WTC11 (cell line): ENCODE measurements around the gene MECP2. TPM values are rescaled to one million over a fixed set of nuclear protein-coding genes. Genes with fewer than 3 reads are reported as not detected.

Experiments
- ATAC-seq: fragments of 200-7000 bp; cut with Tn5 transposase; 2 replicates; pipeline ENCODE4 v1.10.0; 2021; ENCODE audit warnings: mild to moderate bottlenecking, moderate library complexity
- CTCF ChIA-PET: fragments of 300-600 bp; sonication (Branson Sonifier 250); formaldehyde crosslinking; loops from one replicate; lab custom pipeline; 2021; ENCODE audit warnings: antibody characterized with exemption; lab: Charles Lee
- POLR2A ChIA-PET: fragments of 350-600 bp; sonication (Branson Sonifier 250); formaldehyde crosslinking; loops from one replicate; lab custom pipeline; 2021; ENCODE audit warnings: antibody characterized with exemption; lab: Charles Lee
- DNase-seq: peaks from one replicate; pipeline ENCODE4 v3.0.0; 2021; ENCODE audit warnings: low spot score
- H3K27ac Mint-ChIP-seq: 2 replicates; pipeline ENCODE4 v1.8.0; 2021; ENCODE audit warnings: mixed read lengths
- H3K27me3 Mint-ChIP-seq: 2 replicates; pipeline ENCODE4 v1.8.0; 2021; ENCODE audit warnings: low read depth, mild to moderate bottlenecking, moderate library complexity, mixed read lengths
- H3K36me3 Mint-ChIP-seq: 2 replicates; pipeline ENCODE4 v1.8.0; 2021; ENCODE audit warnings: mixed read lengths
- H3K4me1 Mint-ChIP-seq: 2 replicates; pipeline ENCODE4 v1.8.0; 2022; ENCODE audit warnings: mixed read lengths
- H3K4me3 Mint-ChIP-seq: 2 replicates; pipeline ENCODE4 v1.8.0; 2021; ENCODE audit warnings: mild to moderate bottlenecking, moderate library complexity, mixed read lengths
- H3K9me3 Mint-ChIP-seq: 2 replicates; pipeline ENCODE4 v1.8.0; 2021; ENCODE audit warnings: mixed read lengths
- AR ChIP-seq: fragments of 250-450 bp; sonication (Bioruptor Pico); IDR thresholded peaks from 2 replicates; pipeline ENCODE4 v1.9.0; 2021; ENCODE audit warnings: mild to moderate bottlenecking
- CTCF ChIP-seq: fragments of 200-600 bp; IDR thresholded peaks from 2 replicates; pipeline ENCODE4 v1.8.0; 2022; ENCODE audit warnings: antibody characterized with exemption
- E2F1 ChIP-seq: sonication (generic); formaldehyde crosslinking; IDR thresholded peaks from 2 replicates; pipeline ENCODE4 v1.8.0; 2022; ENCODE audit warnings: mild to moderate bottlenecking, missing genetic modification reagents
- ETV6 ChIP-seq: sonication (generic); formaldehyde crosslinking; IDR thresholded peaks from 2 replicates; pipeline ENCODE4 v1.8.1; 2022; ENCODE audit warnings: mild to moderate bottlenecking, missing genetic modification reagents
- FOXP4 ChIP-seq: sonication (generic); formaldehyde crosslinking; IDR thresholded peaks from 2 replicates; pipeline ENCODE4 v1.8.0; 2022; ENCODE audit warnings: mild to moderate bottlenecking, missing genetic modification reagents
- GABPB1 ChIP-seq: sonication (generic); formaldehyde crosslinking; IDR thresholded peaks from 2 replicates; pipeline ENCODE4 v1.8.1; 2023; ENCODE audit warnings: mild to moderate bottlenecking, missing genetic modification reagents
- GRHL2 ChIP-seq: fragments of 250-450 bp; sonication (Bioruptor Pico); IDR thresholded peaks from 2 replicates; pipeline ENCODE4 v1.8.0; 2022; ENCODE audit warnings: mild to moderate bottlenecking, moderate library complexity; ENCODE audit not compliant: insufficient replicate concordance, severe bottlenecking
- HMGXB4 ChIP-seq: sonication (generic); formaldehyde crosslinking; IDR thresholded peaks from 2 replicates; pipeline ENCODE4 v1.8.1; 2023; ENCODE audit warnings: mild to moderate bottlenecking, moderate library complexity, missing genetic modification reagents
- NFATC4 ChIP-seq: fragments of 250-450 bp; sonication (Bioruptor Pico); IDR thresholded peaks from 2 replicates; pipeline ENCODE4 v1.9.0; 2021; ENCODE audit warnings: mild to moderate bottlenecking
- NFE2L1 ChIP-seq: sonication (generic); formaldehyde crosslinking; IDR thresholded peaks from 2 replicates; pipeline ENCODE4 v1.8.1; 2023; ENCODE audit warnings: missing genetic modification reagents
- NFYB ChIP-seq: sonication (generic); formaldehyde crosslinking; conservative IDR thresholded peaks from 2 replicates; pipeline ENCODE4 v1.8.0; 2022; ENCODE audit warnings: low read depth, missing genetic modification reagents
- NR1H2 ChIP-seq: sonication (generic); formaldehyde crosslinking; IDR thresholded peaks from 2 replicates; pipeline ENCODE4 v1.9.0; 2021; ENCODE audit warnings: mild to moderate bottlenecking, moderate library complexity, missing genetic modification reagents
- RORB ChIP-seq: fragments of 250-450 bp; sonication (Bioruptor Pico); IDR thresholded peaks from 2 replicates; pipeline ENCODE4 v1.9.0; 2021; ENCODE audit warnings: mild to moderate bottlenecking
- STAT6 ChIP-seq: sonication (generic); formaldehyde crosslinking; conservative IDR thresholded peaks from 2 replicates; pipeline ENCODE4 v1.8.1; 2023; ENCODE audit warnings: mild to moderate bottlenecking, low read depth, missing genetic modification reagents, moderate library complexity
- ZNF232 ChIP-seq: sonication (generic); formaldehyde crosslinking; IDR thresholded peaks from 2 replicates; pipeline ENCODE4 v1.8.0; 2022; ENCODE audit warnings: mild to moderate bottlenecking, missing genetic modification reagents
- ZNF317 ChIP-seq: sonication (generic); formaldehyde crosslinking; IDR thresholded peaks from 2 replicates; pipeline ENCODE4 v1.8.1; 2023; ENCODE audit warnings: low read depth, mild to moderate bottlenecking, moderate library complexity, missing genetic modification reagents, borderline replicate concordance
- ZNF396 ChIP-seq: fragments of 250-450 bp; sonication (Bioruptor Pico); IDR thresholded peaks from 2 replicates; pipeline ENCODE4 v1.8.0; 2021; ENCODE audit warnings: mild to moderate bottlenecking, moderate library complexity, borderline replicate concordance
- ZNF671 ChIP-seq: fragments of 250-450 bp; sonication (Bioruptor Pico); IDR thresholded peaks from 2 replicates; pipeline ENCODE4 v1.8.0; 2021; ENCODE audit warnings: mild to moderate bottlenecking
- total RNA-seq: library from RNA; stranded (reverse); gene quantifications from 3 replicates; pipeline ENCODE4 v1.2.3, GENCODE V29; 2021

MECP2 gene
- total RNA-seq, 1 experiment from 2014 or later, result 28.7 TPM

- no peak for TF ChIP-seq GRHL2 (CRISPR knock-in tag)
- no peak for TF ChIP-seq NFYB (CRISPR knock-in tag)
- TF ChIP-seq FOXP4 (CRISPR knock-in tag), result no peak
- TF ChIP-seq, all 79 proteins: peak for 0
Measured at GRCh38 chrX:154027022-154027402, 70.5 kb downstream of the MECP2 start (continued).

- Mint-ChIP-seq H3K4me1 (peaks cover 17% of the 10 kb centered on the region), H3K36me3 (0 out of 2 replicates have a peak, but pooled peaks cover 2% of the 10 kb centered on the region), H3K27me3 (no peaks in the 10 kb centered on the region), H3K4me3 (no peak overlapping the region), H3K27ac (no peak overlapping the region), H3K9me3 (no peaks in the 10 kb centered on the region)
- POLR2A ChIA-PET, result no interaction called here
- DNase-seq (no peak), ATAC-seq (no peak)
- CTCF ChIA-PET, result interaction anchor here (0.6 to 1.1 kb wide), 4 partner anchors 23 to 282 kb away, joined by 3 read pairs; no protein-coding TSS in a partner anchor
- TF ChIP-seq ZNF671 (no peak), STAT6 (CRISPR knock-in tag) (no peak), ETV6 (CRISPR knock-in tag) (no peak), E2F1 (CRISPR knock-in tag) (no peak), FOXP4 (CRISPR knock-in tag) (no peak), CTCF (no peak), HMGXB4 (CRISPR knock-in tag) (no peak), ZNF317 (CRISPR knock-in tag) (no peak), NFATC4 (CRISPR knock-in tag) (no peak), NFE2L1 (CRISPR knock-in tag) (no peak), ZNF396 (CRISPR knock-in tag) (no peak), RORB (CRISPR knock-in tag) (no peak), ZNF232 (CRISPR knock-in tag) (no peak), AR (CRISPR knock-in tag) (no peak), NR1H2 (CRISPR knock-in tag) (no peak), GABPB1 (CRISPR knock-in tag) (no peak)
Measured at GRCh38 chrX:154026136-154027021, 71.1 kb downstream of the MECP2 start.
